GM20000 (cell line): ENCODE measurements around the gene DOK3.

Source experiments
- DNase-seq: peaks from one replicate; pipeline ENCODE4 v3.0.0; 2012; ENCODE audit warnings: low spot score
- CTCF ChIP-seq: IDR thresholded peaks from 2 replicates; pipeline ENCODE4 v1.5.1; 2012; ENCODE audit warnings: mild to moderate bottlenecking, control low read depth; ENCODE audit errors: extremely low read depth, missing control alignments

The DOK3 gene

GRCh38 chr5:177527595-177527994 lies 18.0 kb upstream of the DOK3 start:
- TF ChIP-seq CTCF, result no peak
- no peak for DNase-seq

GRCh38 chr5:177526791-177527190 lies 17.2 kb upstream of the DOK3 start:
- DNase-seq, result no peak
- TF ChIP-seq CTCF, result no peak

- no peak for TF ChIP-seq CTCF
- DNase-seq, result no peak
Measured at GRCh38 chr5:177526191-177526590, 16.6 kb upstream of the DOK3 start.

- DNase-seq, result no peak
- TF ChIP-seq CTCF, result no peak
Measured at GRCh38 chr5:177524941-177525655, 15.5 kb upstream of the DOK3 start.

- TF ChIP-seq CTCF, result no peak
- DNase-seq, result no peak
Measured at GRCh38 chr5:177524539-177524900, 14.9 kb upstream of the DOK3 start.

GRCh38 chr5:177523711-177524538 lies 14.3 kb upstream of the DOK3 start:
- no peak for TF ChIP-seq CTCF
- DNase-seq, result no peak

GRCh38 chr5:177520916-177521513 lies 11.4 kb upstream of the DOK3 start:
- no peak for DNase-seq
- TF ChIP-seq CTCF, result no peak
